ENCODE results near the gene ZBTB21.
A peak's percentile ranks its signal among the peaks of the same experiment; 100 is the strongest.

ZBTB21 gene

GRCh38 chr21:41966872-41967621 lies 43.1 kb downstream of the ZBTB21 start:
- Histone ChIP-seq H3K9ac (ENCODE audit: insufficient read length, low read depth) (no peak overlapping the region), H3K4me3 (ENCODE audit: insufficient read length, low read depth) (no peak overlapping the region), H3K9me3 (ENCODE audit: insufficient read depth, low read length) (no peaks in the 10 kb centered on the region), H3K36me3 (ENCODE audit: insufficient read depth, insufficient read length, low read length) (no peaks in the 10 kb centered on the region), H3K27me3 (ENCODE audit: insufficient read depth, insufficient read length) (no peaks in the 10 kb centered on the region), H3K4me1 (ENCODE audit: insufficient read depth, insufficient read length) (peaks cover 16% of the 10 kb centered on the region)
- no peak for TF ChIP-seq ZNF274 (IDR thresholded peaks at IDR 0.05; ENCODE audit: low read depth, low read length)
- no peak for TF ChIP-seq SUZ12 (IDR thresholded peaks at IDR 0.05; ENCODE audit: extremely low read depth, insufficient read depth, insufficient read length)
- TF ChIP-seq YY1 (IDR thresholded peaks at IDR 0.05; ENCODE audit: insufficient read depth, insufficient read length) = no peak
- no peak for DNase-seq (ENCODE audit: low read depth, low spot score)

- DNase-seq (ENCODE audit: low read depth, low spot score) = no peak
- H3K36me3 ChIP-seq (ENCODE audit: insufficient read depth, insufficient read length, low read length) = no peaks in the 10 kb centered on the region
- no peaks in the 10 kb centered on the region for H3K9me3 ChIP-seq (ENCODE audit: insufficient read depth, low read length)
- no peaks in the 10 kb centered on the region for H3K27me3 ChIP-seq (ENCODE audit: insufficient read depth, insufficient read length)
- TF ChIP-seq ZNF274 (IDR thresholded peaks at IDR 0.05; ENCODE audit: low read depth, low read length) = no peak
- no peak for TF ChIP-seq SUZ12 (IDR thresholded peaks at IDR 0.05; ENCODE audit: extremely low read depth, insufficient read depth, insufficient read length)
- no peak for TF ChIP-seq YY1 (IDR thresholded peaks at IDR 0.05; ENCODE audit: insufficient read depth, insufficient read length)
- no peak overlapping the region for H3K9ac ChIP-seq (ENCODE audit: insufficient read length, low read depth)
- no peak overlapping the region for H3K4me3 ChIP-seq (ENCODE audit: insufficient read length, low read depth)
- peaks cover 21% of the 10 kb centered on the region for H3K4me1 ChIP-seq (ENCODE audit: insufficient read depth, insufficient read length)
These were observed 43.9 kb downstream of the ZBTB21 start for GRCh38 chr21:41966041-41966833.

GRCh38 chr21:41965461-41966013 lies 44.6 kb downstream of the ZBTB21 start:
- peaks cover 24% of the 10 kb centered on the region for H3K4me1 ChIP-seq (ENCODE audit: insufficient read depth, insufficient read length)
- H3K36me3 ChIP-seq (ENCODE audit: insufficient read depth, insufficient read length, low read length) = no peaks in the 10 kb centered on the region
- no peak overlapping the region for H3K9ac ChIP-seq (ENCODE audit: insufficient read length, low read depth)
- TF ChIP-seq ZNF274 (IDR thresholded peaks at IDR 0.05; ENCODE audit: low read depth, low read length) (no peak), YY1 (IDR thresholded peaks at IDR 0.05; ENCODE audit: insufficient read depth, insufficient read length) (no peak), SUZ12 (IDR thresholded peaks at IDR 0.05; ENCODE audit: extremely low read depth, insufficient read depth, insufficient read length) (no peak)
- H3K9me3 ChIP-seq (ENCODE audit: insufficient read depth, low read length) = no peaks in the 10 kb centered on the region
- H3K4me3 ChIP-seq (ENCODE audit: insufficient read length, low read depth) = no peak overlapping the region
- no peak for DNase-seq (ENCODE audit: low read depth, low spot score)
- H3K27me3 ChIP-seq (ENCODE audit: insufficient read depth, insufficient read length) = no peaks in the 10 kb centered on the region

GRCh38 chr21:41965045-41965444 lies 45.1 kb downstream of the ZBTB21 start:
- DNase-seq (ENCODE audit: low read depth, low spot score) = no peak
- Histone ChIP-seq H3K36me3 (ENCODE audit: insufficient read depth, insufficient read length, low read length) (no peaks in the 10 kb centered on the region), H3K4me3 (ENCODE audit: insufficient read length, low read depth) (no peak overlapping the region), H3K9ac (ENCODE audit: insufficient read length, low read depth) (no peak overlapping the region), H3K27me3 (ENCODE audit: insufficient read depth, insufficient read length) (no peaks in the 10 kb centered on the region), H3K9me3 (ENCODE audit: insufficient read depth, low read length) (no peaks in the 10 kb centered on the region), H3K4me1 (ENCODE audit: insufficient read depth, insufficient read length) (peaks cover 24% of the 10 kb centered on the region)
- TF ChIP-seq ZNF274 (IDR thresholded peaks at IDR 0.05; ENCODE audit: low read depth, low read length) = no peak
- TF ChIP-seq SUZ12 (IDR thresholded peaks at IDR 0.05; ENCODE audit: extremely low read depth, insufficient read depth, insufficient read length) = no peak
- no peak for TF ChIP-seq YY1 (IDR thresholded peaks at IDR 0.05; ENCODE audit: insufficient read depth, insufficient read length)

- H3K9me3 ChIP-seq (ENCODE audit: insufficient read depth, low read length) = no peaks in the 10 kb centered on the region
- no peaks in the 10 kb centered on the region for H3K36me3 ChIP-seq (ENCODE audit: insufficient read depth, insufficient read length, low read length)
- no peak overlapping the region for H3K9ac ChIP-seq (ENCODE audit: insufficient read length, low read depth)
- H3K4me1 ChIP-seq (ENCODE audit: insufficient read depth, insufficient read length) = peaks cover 22% of the 10 kb centered on the region
- TF ChIP-seq YY1 (IDR thresholded peaks at IDR 0.05; ENCODE audit: insufficient read depth, insufficient read length) (no peak), ZNF274 (IDR thresholded peaks at IDR 0.05; ENCODE audit: low read depth, low read length) (no peak), SUZ12 (IDR thresholded peaks at IDR 0.05; ENCODE audit: extremely low read depth, insufficient read depth, insufficient read length) (no peak)
- DNase-seq (ENCODE audit: low read depth, low spot score) = no peak
- no peaks in the 10 kb centered on the region for H3K27me3 ChIP-seq (ENCODE audit: insufficient read depth, insufficient read length)
- H3K4me3 ChIP-seq (ENCODE audit: insufficient read length, low read depth) = no peak overlapping the region
These were observed 46.0 kb downstream of the ZBTB21 start for GRCh38 chr21:41964171-41964570.

GRCh38 chr21:41962425-41962966 lies 47.7 kb downstream of the ZBTB21 start:
- peaks cover 28% of the 10 kb centered on the region for H3K4me1 ChIP-seq (ENCODE audit: insufficient read depth, insufficient read length)
- no peak overlapping the region for H3K9ac ChIP-seq (ENCODE audit: insufficient read length, low read depth)
- DNase-seq (ENCODE audit: low read depth, low spot score) = no peak
- no peak for TF ChIP-seq YY1 (IDR thresholded peaks at IDR 0.05; ENCODE audit: insufficient read depth, insufficient read length)
- no peak for TF ChIP-seq SUZ12 (IDR thresholded peaks at IDR 0.05; ENCODE audit: extremely low read depth, insufficient read depth, insufficient read length)
- no peak for TF ChIP-seq ZNF274 (IDR thresholded peaks at IDR 0.05; ENCODE audit: low read depth, low read length)
- no peak overlapping the region for H3K4me3 ChIP-seq (ENCODE audit: insufficient read length, low read depth)
- no peaks in the 10 kb centered on the region for H3K9me3 ChIP-seq (ENCODE audit: insufficient read depth, low read length)
- no peaks in the 10 kb centered on the region for H3K36me3 ChIP-seq (ENCODE audit: insufficient read depth, insufficient read length, low read length)
- no peaks in the 10 kb centered on the region for H3K27me3 ChIP-seq (ENCODE audit: insufficient read depth, insufficient read length)

- H3K9ac ChIP-seq (ENCODE audit: insufficient read length, low read depth) = peak overlapping the region; percentile 6
These were observed 48.4 kb downstream of the ZBTB21 start for GRCh38 chr21:41961753-41962152.

More at GRCh38 chr21:41961753-41962152, 48.4 kb downstream of the ZBTB21 start:
- no peaks in the 10 kb centered on the region for H3K27me3 ChIP-seq (ENCODE audit: insufficient read depth, insufficient read length)
- no peak for DNase-seq (ENCODE audit: low read depth, low spot score)
- no peak for TF ChIP-seq ZNF274 (IDR thresholded peaks at IDR 0.05; ENCODE audit: low read depth, low read length)
- no peak for TF ChIP-seq YY1 (IDR thresholded peaks at IDR 0.05; ENCODE audit: insufficient read depth, insufficient read length)
- TF ChIP-seq SUZ12 (IDR thresholded peaks at IDR 0.05; ENCODE audit: extremely low read depth, insufficient read depth, insufficient read length) = no peak
- no peaks in the 10 kb centered on the region for H3K9me3 ChIP-seq (ENCODE audit: insufficient read depth, low read length)
- peaks cover 32% of the 10 kb centered on the region for H3K4me1 ChIP-seq (ENCODE audit: insufficient read depth, insufficient read length)
- H3K4me3 ChIP-seq (ENCODE audit: insufficient read length, low read depth) = no peak overlapping the region
- H3K36me3 ChIP-seq (ENCODE audit: insufficient read depth, insufficient read length, low read length) = no peaks in the 10 kb centered on the region
